Chondrocyte (in vitro differentiated cells): ENCODE data around the gene TTLL8. TPM values are rescaled to one million over a fixed set of nuclear protein-coding genes. Genes with fewer than 3 reads are reported as not detected.

ENCODE experiments used
- DNase-seq: peaks from one replicate; pipeline ENCODE4 v3.0.0; 2021; ENCODE audit warnings: mixed read lengths, low spot score
- H3K27ac Mint-ChIP-seq: one replicate; pipeline ENCODE4 v1.8.0; 2021; ENCODE audit warnings: mild to moderate bottlenecking, moderate library complexity, mixed read lengths; ENCODE audit not compliant: unreplicated experiment
- H3K27me3 Mint-ChIP-seq: 2 replicates; pipeline ENCODE4 v1.8.0; 2021; ENCODE audit warnings: low read depth, mixed read lengths
- H3K36me3 Mint-ChIP-seq: 2 replicates; pipeline ENCODE4 v1.8.0; 2021; ENCODE audit warnings: low read depth, mixed read lengths
- H3K4me1 Mint-ChIP-seq: 2 replicates; pipeline ENCODE4 v1.8.0; 2021; ENCODE audit warnings: low read depth, mild to moderate bottlenecking, mixed read lengths
- H3K4me3 Mint-ChIP-seq: one replicate; pipeline ENCODE4 v1.8.0; 2021; ENCODE audit warnings: mild to moderate bottlenecking, moderate library complexity, mixed read lengths; ENCODE audit not compliant: unreplicated experiment
- H3K9me3 Mint-ChIP-seq: 2 replicates; pipeline ENCODE4 v1.8.0; 2021; ENCODE audit warnings: low read depth, mixed read lengths
- total RNA-seq: library from RNA; stranded (reverse); gene quantifications from 3 replicates; pipeline ENCODE4 v1.2.1, GENCODE V29; 2021
- TF ChIP-seq, protein P1 (sequence below): fragments of 200-600 bp; sonication (generic); IDR thresholded peaks from 2 replicates; pipeline ENCODE4 v1.5.0; 2021; ENCODE audit warnings: antibody characterized with exemption, mild to moderate bottlenecking, moderate library complexity

TTLL8 gene
- total RNA-seq, 1 donor from 2014 or later, result not detected

- Mint-ChIP-seq H3K4me3 (no peak overlapping the region), H3K27ac (no peak overlapping the region), H3K9me3 (no peaks in the 10 kb centered on the region), H3K27me3 (peaks cover 11% of the 10 kb centered on the region), H3K36me3 (no peaks in the 10 kb centered on the region), H3K4me1 (peaks cover 6% of the 10 kb centered on the region)
- TF ChIP-seq, protein P1, sequence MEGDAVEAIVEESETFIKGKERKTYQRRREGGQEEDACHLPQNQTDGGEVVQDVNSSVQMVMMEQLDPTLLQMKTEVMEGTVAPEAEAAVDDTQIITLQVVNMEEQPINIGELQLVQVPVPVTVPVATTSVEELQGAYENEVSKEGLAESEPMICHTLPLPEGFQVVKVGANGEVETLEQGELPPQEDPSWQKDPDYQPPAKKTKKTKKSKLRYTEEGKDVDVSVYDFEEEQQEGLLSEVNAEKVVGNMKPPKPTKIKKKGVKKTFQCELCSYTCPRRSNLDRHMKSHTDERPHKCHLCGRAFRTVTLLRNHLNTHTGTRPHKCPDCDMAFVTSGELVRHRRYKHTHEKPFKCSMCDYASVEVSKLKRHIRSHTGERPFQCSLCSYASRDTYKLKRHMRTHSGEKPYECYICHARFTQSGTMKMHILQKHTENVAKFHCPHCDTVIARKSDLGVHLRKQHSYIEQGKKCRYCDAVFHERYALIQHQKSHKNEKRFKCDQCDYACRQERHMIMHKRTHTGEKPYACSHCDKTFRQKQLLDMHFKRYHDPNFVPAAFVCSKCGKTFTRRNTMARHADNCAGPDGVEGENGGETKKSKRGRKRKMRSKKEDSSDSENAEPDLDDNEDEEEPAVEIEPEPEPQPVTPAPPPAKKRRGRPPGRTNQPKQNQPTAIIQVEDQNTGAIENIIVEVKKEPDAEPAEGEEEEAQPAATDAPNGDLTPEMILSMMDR, result no peak
- DNase-seq, result peak; percentile 52
Observed at GRCh38 chr22:50025993-50026392, 32.1 kb downstream of the TTLL8 start.

DNA sequence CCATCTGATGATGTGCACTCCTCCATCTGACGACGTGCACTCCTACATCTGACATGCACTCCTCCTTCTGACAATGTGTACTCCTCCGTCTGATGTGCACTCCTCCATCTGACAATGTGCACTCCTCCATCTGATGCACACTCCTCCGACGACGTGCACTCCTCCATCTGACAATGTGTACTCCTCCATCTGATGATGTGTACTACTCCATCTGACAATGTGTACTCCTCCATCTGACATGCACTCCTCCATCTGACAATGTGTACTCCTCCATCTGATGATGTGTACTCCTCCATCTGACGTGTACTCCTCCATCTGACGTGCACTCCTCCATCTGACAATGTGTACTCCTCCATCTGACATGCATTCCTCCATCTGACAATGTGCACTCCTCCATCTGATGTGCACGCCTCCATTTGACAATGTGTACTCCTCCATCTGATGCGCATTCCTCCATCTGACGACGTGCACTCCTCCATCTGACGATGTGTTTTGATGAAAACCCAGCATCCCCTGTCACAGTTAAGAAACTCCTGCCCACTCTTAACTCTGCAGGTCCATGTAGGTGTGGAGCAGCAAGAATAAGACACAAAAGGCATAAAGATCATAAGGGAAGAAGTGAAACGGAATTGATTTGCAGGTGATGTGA, 35.8 kb downstream of the TTLL8 start:
- TF ChIP-seq, protein P1, result no peak
- Mint-ChIP-seq H3K27ac (no peak overlapping the region), H3K36me3 (peaks cover 2% of the 10 kb centered on the region), H3K27me3 (peaks cover 19% of the 10 kb centered on the region), H3K4me3 (no peak overlapping the region), H3K4me1 (no peaks in the 10 kb centered on the region), H3K9me3 (peaks cover 2% of the 10 kb centered on the region)
- DNase-seq, result peak; percentile 15

GRCh38 chr22:50020606-50021005, 37.5 kb downstream of the TTLL8 start:
- H3K4me1 Mint-ChIP-seq, result no peaks in the 10 kb centered on the region
- TF ChIP-seq, protein P1, result no peak
- peaks cover 19% of the 10 kb centered on the region for H3K27me3 Mint-ChIP-seq
- H3K36me3 Mint-ChIP-seq, result peaks cover 2% of the 10 kb centered on the region
- H3K9me3 Mint-ChIP-seq, result peaks cover 2% of the 10 kb centered on the region
- H3K4me3 Mint-ChIP-seq, result no peak overlapping the region
- no peak overlapping the region for H3K27ac Mint-ChIP-seq
- peak; percentile 13 for DNase-seq

- TF ChIP-seq, protein P1, result no peak
- peak; percentile 46 for DNase-seq
- Mint-ChIP-seq H3K36me3 (peaks cover 2% of the 10 kb centered on the region), H3K4me1 (no peaks in the 10 kb centered on the region), H3K9me3 (peaks cover 2% of the 10 kb centered on the region), H3K27ac (no peak overlapping the region), H3K27me3 (peaks cover 12% of the 10 kb centered on the region), H3K4me3 (no peak overlapping the region)
Observed at GRCh38 chr22:50019316-50019715, 38.8 kb downstream of the TTLL8 start.

GRCh38 chr22:50018608-50019285, 39.4 kb downstream of the TTLL8 start:
- Mint-ChIP-seq H3K27ac (no peak overlapping the region), H3K4me1 (no peaks in the 10 kb centered on the region), H3K27me3 (peaks cover 10% of the 10 kb centered on the region), H3K36me3 (peaks cover 2% of the 10 kb centered on the region), H3K9me3 (peaks cover 2% of the 10 kb centered on the region), H3K4me3 (no peak overlapping the region)
- TF ChIP-seq, protein P1, result no peak
- peak; percentile 14 for DNase-seq
